PC-3 (cell line): Measurements from ENCODE around the gene ANKH. TPM values are rescaled to one million over a fixed set of nuclear protein-coding genes. Genes with fewer than 3 reads are reported as not detected.

ENCODE experiments used
- ATAC-seq: fragments of 200-7000 bp; cut with Tn5 transposase; 2 replicates; pipeline ENCODE4 v1.9.1; 2020; ENCODE audit warnings: mild to moderate bottlenecking, moderate library complexity
- BruUV-seq: library from RNA; stranded (reverse); fragments of 400-500 nt; replicated peaks from 2 replicates; lab custom pipeline; 2021; lab: Mats Ljungman, UMichigan
- CTCF ChIA-PET: fragments of 300-600 bp; sonication (Branson Sonifier 250); formaldehyde crosslinking; loops from one replicate; lab custom pipeline; 2022; ENCODE audit warnings: antibody characterized with exemption; lab: Charles Lee
- POLR2A ChIA-PET: fragments of 300-600 bp; sonication (Branson Sonifier 250); formaldehyde crosslinking; loops from one replicate; lab custom pipeline; 2022; ENCODE audit warnings: antibody characterized with exemption; ENCODE audit not compliant: unreplicated experiment; lab: Charles Lee
- DNase-seq: peaks from one replicate; pipeline ENCODE4 v3.0.0-alpha.2; 2015
- H2AFZ ChIP-seq: fragments of 300-600 bp; sonication (generic); 2 replicates; pipeline ENCODE4 v1.6.0; 2016; ENCODE audit warnings: antibody characterized with exemption, low read length
- H3F3A ChIP-seq: fragments of 300-600 bp; sonication (generic); one replicate; pipeline ENCODE4 v1.6.0; 2017; ENCODE audit warnings: antibody characterized with exemption, low read length, control low read depth, mild to moderate bottlenecking; ENCODE audit not compliant: unreplicated experiment
- H3K27ac ChIP-seq: fragments of 300-600 bp; sonication (generic); 2 replicates; pipeline ENCODE4 v1.5.1; 2016; ENCODE audit warnings: mild to moderate bottlenecking, low read length
- H3K27me3 ChIP-seq: fragments of 300-600 bp; sonication (generic); 2 replicates; pipeline ENCODE4 v1.6.1; 2016; ENCODE audit warnings: low read length, mixed read lengths
- H3K36me3 ChIP-seq: fragments of 300-600 bp; sonication (generic); 2 replicates; pipeline ENCODE4 v1.6.1; 2016; ENCODE audit warnings: low read depth, mixed run types, low read length, mixed read lengths
- H3K4me1 ChIP-seq: fragments of 300-600 bp; sonication (generic); 2 replicates; pipeline ENCODE4 v1.5.1; 2016; ENCODE audit warnings: low read length; ENCODE audit not compliant: insufficient read depth
- H3K4me2 ChIP-seq: fragments of 300-600 bp; sonication (generic); 2 replicates; pipeline ENCODE4 v1.6.0; 2016; ENCODE audit warnings: low read length
- H3K4me3 ChIP-seq: fragments of 300-600 bp; sonication (generic); 2 replicates; pipeline ENCODE4 v1.5.1; 2016; ENCODE audit warnings: mild to moderate bottlenecking, low read length, mixed read lengths
- H3K79me2 ChIP-seq: fragments of 300-600 bp; sonication (generic); 2 replicates; pipeline ENCODE4 v1.6.1; 2017; ENCODE audit warnings: low read length, mixed read lengths
- H3K9ac ChIP-seq: fragments of 300-600 bp; sonication (generic); 2 replicates; pipeline ENCODE4 v1.6.0; 2016; ENCODE audit warnings: mild to moderate bottlenecking, low read length
- H3K9me2 ChIP-seq: fragments of 300-600 bp; sonication (generic); replicated peaks from 2 replicates; pipeline ENCODE4 v1.6.1; 2016; ENCODE audit warnings: mixed run types, low read length, mixed read lengths
- H3K9me3 ChIP-seq: fragments of 300-600 bp; sonication (generic); 2 replicates; pipeline ENCODE4 v1.6.1; 2016; ENCODE audit warnings: low read length, mixed read lengths
- H4K20me1 ChIP-seq: fragments of 300-600 bp; sonication (generic); 2 replicates; pipeline ENCODE4 v1.6.1; 2016; ENCODE audit warnings: low read length, mixed read lengths
- CTCF ChIP-seq: fragments of 300-600 bp; sonication (generic); conservative IDR thresholded peaks from 2 replicates; pipeline ENCODE4 v1.5.1; 2017; ENCODE audit warnings: antibody characterized with exemption, low read depth, mild to moderate bottlenecking, low read length
- EZH2 ChIP-seq: fragments of 300-600 bp; sonication (generic); IDR thresholded peaks from one replicate; pipeline ENCODE4 v1.6.1; 2017; ENCODE audit warnings: antibody characterized with exemption, mild to moderate bottlenecking, low read length; ENCODE audit not compliant: unreplicated experiment
- EZH2phosphoT487 ChIP-seq: fragments of 300-600 bp; sonication (generic); IDR thresholded peaks from 2 replicates; pipeline ENCODE4 v1.6.1; 2018; ENCODE audit warnings: mild to moderate bottlenecking, antibody characterized with exemption, low read length, borderline replicate concordance
- intact Hi-C: fragments of 100-400 bp; cut with micrococcal nuclease; formaldehyde crosslinking; loops from 2 replicates; pipeline ENCODE4 v1.9.0; 2023
- total RNA-seq: library from RNA; depleted of rRNA; stranded (reverse); fragments of >200 nt; gene quantifications from 2 replicates; pipeline ENCODE4 v1.2.3, GENCODE V29; 2014

The ANKH gene
- total RNA-seq, 1 experiment from 2014 or later, result 11.6 TPM

- H3K9me3 ChIP-seq, result no peaks in the 10 kb centered on the region
- no peak for TF ChIP-seq CTCF
- POLR2A ChIA-PET, result no interaction called here
- H3K4me3 ChIP-seq, result no peak overlapping the region
- intact Hi-C loops, result loop anchor here (10.0 kb wide), 1 partner anchor 53 kb away; no protein-coding TSS in a partner anchor
- BruUV-seq, result no TSS peak
- no peaks in the 10 kb centered on the region for H4K20me1 ChIP-seq
- CTCF ChIA-PET, result no interaction called here
- H3K27ac ChIP-seq, result no peak overlapping the region
- no peaks in the 10 kb centered on the region for H3K36me3 ChIP-seq
- no peak overlapping the region for H2AFZ ChIP-seq
- no peaks in the 10 kb centered on the region for H3K9me2 ChIP-seq
- peaks cover 38% of the 10 kb centered on the region for H3K4me1 ChIP-seq
- H3K27me3 ChIP-seq, result no peaks in the 10 kb centered on the region
- H3K79me2 ChIP-seq, result no peaks in the 10 kb centered on the region
- no peak overlapping the region for H3K9ac ChIP-seq
- no peak for ATAC-seq
- H3K4me2 ChIP-seq, result no peak overlapping the region
- DNase-seq, result no peak
- H3F3A ChIP-seq, result no peaks in the 10 kb centered on the region
Measured at GRCh38 chr5:14812166-14812565, 59.4 kb downstream of the ANKH start.

- H3K9ac ChIP-seq, result peak overlapping the region; percentile 37; the same call in 1 of the 2 replicates
- no peaks in the 10 kb centered on the region for H3K9me2 ChIP-seq
- ATAC-seq, result no peak
- no peaks in the 10 kb centered on the region for H4K20me1 ChIP-seq
- no peak overlapping the region for H3K4me3 ChIP-seq
- intact Hi-C loops, result loop anchor here (10.0 kb wide), 1 partner anchor 54 kb away; no protein-coding TSS in a partner anchor
- TF ChIP-seq EZH2phosphoT487 (no peak), CTCF (no peak), EZH2 (no peak)
- ChIA-PET CTCF (no interaction called here), POLR2A (no interaction called here)
- no TSS peak for BruUV-seq
- H3K36me3 ChIP-seq, result no peaks in the 10 kb centered on the region
- H3K27ac ChIP-seq, result peak overlapping the region; percentile 78
- H3K79me2 ChIP-seq, result no peaks in the 10 kb centered on the region
- H3K9me3 ChIP-seq, result no peaks in the 10 kb centered on the region
- peaks cover 27% of the 10 kb centered on the region for H3K4me1 ChIP-seq
- no peaks in the 10 kb centered on the region for H3K27me3 ChIP-seq
- H2AFZ ChIP-seq, result no peak overlapping the region
- no peak for DNase-seq
- no peaks in the 10 kb centered on the region for H3F3A ChIP-seq
- H3K4me2 ChIP-seq, result peak overlapping the region; percentile 69
Measured at GRCh38 chr5:14810928-14811572, 60.5 kb downstream of the ANKH start.

- no TSS peak for BruUV-seq
- H3K36me3 ChIP-seq, result no peaks in the 10 kb centered on the region
- no peaks in the 10 kb centered on the region for H3K79me2 ChIP-seq
- ChIA-PET POLR2A (no interaction called here), CTCF (no interaction called here)
- intact Hi-C loops, result loop anchor here (10.0 kb wide), 1 partner anchor 55 kb away; no protein-coding TSS in a partner anchor
- H3K9me3 ChIP-seq, result no peaks in the 10 kb centered on the region
- peak overlapping the region; percentile 69 for H3K4me2 ChIP-seq
- H3K9ac ChIP-seq, result peak overlapping the region; percentile 37
- H3F3A ChIP-seq, result no peaks in the 10 kb centered on the region
- H4K20me1 ChIP-seq, result no peaks in the 10 kb centered on the region
- DNase-seq, result no peak
- H3K4me3 ChIP-seq, result peak overlapping the region; percentile 17; the same call in 1 of the 2 replicates
- no peaks in the 10 kb centered on the region for H3K27me3 ChIP-seq
- peaks cover 25% of the 10 kb centered on the region for H3K4me1 ChIP-seq
- no peak for TF ChIP-seq CTCF
- TF ChIP-seq EZH2, result no peak
- TF ChIP-seq EZH2phosphoT487, result no peak
- H3K9me2 ChIP-seq, result no peaks in the 10 kb centered on the region
- H2AFZ ChIP-seq, result no peak overlapping the region
- ATAC-seq, result no peak
- H3K27ac ChIP-seq, result peak overlapping the region; percentile 78
Measured at GRCh38 chr5:14810282-14810681, 61.3 kb downstream of the ANKH start.
